Stimulated activated CD8-positive, alpha-beta memory T cell treated with anti-CD3 and anti-CD28 coated beads, Interleukin-12 subunit alpha, Interleukin-12 subunit beta, amount 100 ng/mL, for 4 hours (primary cell): ENCODE measurements around the gene F8.

Experiments
- DNase-seq: peaks from one replicate; pipeline ENCODE4 v3.0.0-alpha.2; 2020; ENCODE audit warnings: low read depth

Gene F8

DNA sequence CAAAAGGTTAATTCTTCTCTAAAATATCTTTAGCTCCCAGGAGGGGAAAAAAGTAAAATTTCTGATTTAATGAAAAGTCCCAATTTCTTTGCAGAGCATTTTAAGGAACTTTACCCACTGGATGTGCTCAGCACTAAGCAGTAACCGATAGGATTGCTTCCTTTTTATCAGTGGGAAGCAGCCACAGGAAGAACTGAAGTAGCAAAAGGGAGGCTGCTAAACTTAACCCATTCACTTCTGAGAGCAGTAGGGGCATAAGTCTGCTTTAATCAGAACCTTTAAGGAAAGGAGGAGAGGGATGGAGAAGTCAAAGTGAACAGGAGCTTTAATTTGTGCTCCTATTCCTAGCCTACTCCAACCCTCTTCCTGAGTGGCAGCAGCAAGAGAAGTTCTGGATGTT is at the start of gene F8:
Gene F8, minus strand, starts transcription at position 139 of the 400 bp plus-strand sequence. CDS start 171 bp downstream, outside the sequence.
- DNase-seq = no peak

- DNase-seq = no peak
Observed at GRCh38 chrX:155071694-155072280, 49.3 kb upstream of the F8 start.

GRCh38 chrX:155070975-155071693 is 48.6 kb upstream of the F8 start, which contains the start of the genes BRCC3, CMC4 and MTCP1:
BRCC3 (plus strand) TSS chrX:155071508; CDS start chrX:155071528, 20 bp downstream.
CMC4 (minus strand) TSS chrX:155071136; CDS start chrX:155064023, 7,113 bp downstream.
MTCP1 (minus strand) TSS chrX:155071136; CDS start chrX:155066010, 5,126 bp downstream.
- DNase-seq = peak; percentile 67

DNA sequence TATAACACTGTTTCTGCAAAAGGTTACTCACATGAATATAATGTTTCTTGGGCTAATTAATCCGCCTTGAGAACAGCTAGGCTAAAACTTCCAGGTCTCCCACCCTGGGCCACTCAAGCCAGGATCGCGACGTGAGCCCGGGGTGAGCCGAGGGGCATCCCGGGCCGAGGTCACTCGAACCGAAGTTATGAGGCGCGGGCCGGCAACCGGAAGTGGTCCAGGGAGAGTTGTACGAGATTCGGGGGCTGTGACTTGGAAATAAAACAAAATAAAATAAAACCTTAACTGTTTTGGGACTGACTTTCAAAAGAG is 48.1 kb upstream of the F8 start:
- no peak for DNase-seq

DNA sequence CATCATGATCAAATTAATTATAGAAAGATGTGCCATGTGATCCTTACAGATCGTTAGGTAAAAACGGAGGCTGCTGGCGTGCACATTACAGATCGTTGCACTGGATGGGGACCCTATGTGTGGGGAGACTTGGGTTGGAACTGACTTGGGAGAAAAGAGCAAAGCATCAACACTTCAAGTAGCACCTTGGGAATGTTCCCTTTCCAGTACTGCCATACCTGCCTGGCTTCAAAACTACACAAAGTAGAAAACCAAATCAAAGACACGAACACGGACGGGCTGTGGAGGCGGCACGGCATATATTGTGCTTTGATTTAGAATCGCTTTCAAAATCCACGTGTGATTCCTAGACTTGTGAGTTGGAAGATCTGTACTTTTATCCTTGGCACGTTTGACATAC is 47.5 kb upstream of the F8 start:
- no peak for DNase-seq

DNA sequence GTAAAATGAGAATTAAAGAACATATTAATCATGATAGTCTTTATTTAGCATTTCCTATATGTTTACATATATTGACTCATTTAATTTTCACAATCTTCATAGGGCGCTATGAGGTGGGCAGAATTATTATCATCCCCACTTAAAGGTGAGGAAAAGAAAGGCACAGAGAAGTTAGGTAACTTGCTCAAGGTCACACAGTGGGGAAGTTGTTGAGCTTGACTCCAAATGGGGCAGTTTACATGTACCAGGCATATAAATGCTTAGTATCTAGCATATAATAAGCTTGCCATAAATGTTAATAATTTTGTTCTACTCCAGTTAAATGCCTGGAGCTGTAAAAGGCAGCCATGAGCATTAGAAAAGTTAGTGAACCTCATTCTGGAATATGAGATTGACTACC is 46.9 kb upstream of the F8 start:
- DNase-seq = no peak

- DNase-seq = no peak
Observed at GRCh38 chrX:155068165-155068564, 45.6 kb upstream of the F8 start.

DNA sequence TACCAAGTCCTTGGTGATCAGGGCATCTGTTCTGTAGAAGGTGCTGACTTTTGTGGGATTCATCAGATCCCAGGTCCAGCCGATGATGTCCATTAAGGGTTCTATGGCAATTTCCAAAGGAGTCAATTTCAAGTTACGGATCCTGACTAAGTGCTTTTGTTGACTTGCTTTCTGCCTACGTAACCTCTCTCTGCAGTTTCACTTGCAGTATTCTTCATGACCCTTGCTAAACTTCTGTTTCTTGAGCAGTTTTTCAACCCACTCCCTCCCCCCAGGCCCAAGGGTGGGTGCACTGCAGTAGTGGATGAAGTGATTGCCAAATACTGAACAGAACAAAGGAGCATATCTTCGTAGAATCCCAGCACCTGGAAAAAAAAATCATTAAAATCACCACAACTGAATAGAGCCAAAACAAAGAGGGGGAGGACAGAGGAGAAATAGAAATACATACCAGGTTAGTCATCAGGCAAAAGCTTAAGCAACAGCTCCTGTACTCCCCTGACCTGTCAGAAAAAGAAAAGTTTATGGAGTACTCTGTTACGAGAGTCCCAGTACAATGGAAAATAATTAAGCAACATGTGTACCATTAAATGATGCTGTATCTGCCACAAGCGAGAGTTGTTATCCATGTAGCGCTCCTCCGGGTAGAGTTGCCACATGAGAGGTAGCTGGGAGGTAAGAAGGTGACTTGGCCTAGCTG is 42.7 kb upstream of the F8 start:
- DNase-seq = no peak

DNA sequence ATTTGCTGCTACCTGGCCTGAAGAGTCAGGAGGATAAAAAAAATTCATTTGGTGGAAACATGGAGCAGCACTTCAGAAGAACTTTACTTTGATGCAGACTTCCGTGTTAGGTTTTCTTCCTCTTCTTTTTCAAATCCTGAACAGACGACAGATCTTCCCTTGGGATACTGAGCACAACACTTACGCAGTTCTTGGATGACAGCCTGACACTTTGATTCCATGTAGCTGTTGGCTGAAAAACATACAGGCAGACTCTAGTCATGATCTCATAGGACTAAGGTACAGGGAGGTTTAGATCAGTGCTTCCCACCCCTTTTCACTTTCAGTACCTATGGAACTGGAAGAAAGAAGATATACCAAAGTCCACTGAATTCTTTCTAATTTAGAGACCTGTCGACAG is 39.2 kb upstream of the F8 start:
- no peak for DNase-seq

- peak; percentile 11 for DNase-seq
Observed at GRCh38 chrX:155056877-155057792, 34.6 kb upstream of the F8 start.

- DNase-seq = no peak
Observed at GRCh38 chrX:155056471-155056870, 33.9 kb upstream of the F8 start.

DNA sequence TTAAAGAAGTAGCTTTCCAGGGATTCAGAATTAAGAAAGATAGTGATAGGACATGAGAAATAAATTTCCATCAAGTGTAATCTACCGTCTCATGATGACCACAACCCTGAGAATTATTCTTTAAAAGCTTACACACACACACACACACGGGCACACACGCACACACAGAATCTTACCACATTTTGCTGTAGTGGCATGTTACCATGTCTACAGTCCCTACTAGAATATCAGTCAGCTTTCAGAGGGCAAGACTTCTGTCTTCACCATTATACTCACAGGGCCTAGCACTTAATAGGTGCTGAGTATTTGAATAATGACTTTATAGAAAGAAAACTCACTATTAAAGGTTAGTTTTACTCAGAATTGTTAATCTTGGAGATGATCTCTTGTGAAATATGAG is 33.0 kb upstream of the F8 start:
- no peak for DNase-seq

- DNase-seq = no peak
Observed at GRCh38 chrX:155054255-155054654, 31.7 kb upstream of the F8 start.

- DNase-seq = no peak
Observed at GRCh38 chrX:155053656-155054055, 31.1 kb upstream of the F8 start.

- no peak for DNase-seq
Observed at GRCh38 chrX:155052738-155053498, 30.4 kb upstream of the F8 start.

DNA sequence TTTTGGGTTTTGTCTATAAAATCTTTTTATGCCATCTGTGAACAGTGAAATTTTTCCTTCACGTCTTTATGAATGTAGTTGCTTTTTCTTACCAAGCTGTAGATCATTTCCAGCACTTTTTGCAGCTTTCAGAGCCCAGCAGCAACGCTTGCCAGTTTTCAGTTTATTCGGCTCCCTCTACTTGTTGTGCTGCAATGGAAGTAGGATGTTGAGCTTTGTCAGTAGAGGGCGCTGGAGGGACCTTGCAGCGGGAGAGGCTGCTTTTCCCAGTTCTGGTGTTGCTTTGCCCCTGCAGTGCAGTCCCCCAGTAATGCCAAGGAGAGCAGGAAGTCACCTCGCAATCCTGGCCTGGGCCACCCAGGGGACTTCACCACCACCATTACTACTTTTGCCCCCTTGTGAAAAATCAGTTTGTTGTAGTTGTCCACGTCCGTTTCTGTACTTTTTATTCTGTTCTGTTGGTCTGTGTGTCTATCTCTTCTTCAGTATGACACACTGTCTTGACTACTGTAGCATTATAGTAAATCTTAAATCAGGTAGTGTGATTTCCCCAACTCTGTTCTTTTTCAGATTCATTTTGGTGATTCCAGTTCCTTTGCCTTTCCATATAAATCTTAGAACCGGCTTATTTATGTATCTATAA is 26.6 kb upstream of the F8 start:
- DNase-seq = no peak

GRCh38 chrX:155046811-155047528 is 24.4 kb upstream of the F8 start:
- DNase-seq = no peak

GRCh38 chrX:155046129-155046810 is 23.7 kb upstream of the F8 start:
- DNase-seq = no peak

GRCh38 chrX:155035688-155036087 is 13.2 kb upstream of the F8 start:
- no peak for DNase-seq

DNA sequence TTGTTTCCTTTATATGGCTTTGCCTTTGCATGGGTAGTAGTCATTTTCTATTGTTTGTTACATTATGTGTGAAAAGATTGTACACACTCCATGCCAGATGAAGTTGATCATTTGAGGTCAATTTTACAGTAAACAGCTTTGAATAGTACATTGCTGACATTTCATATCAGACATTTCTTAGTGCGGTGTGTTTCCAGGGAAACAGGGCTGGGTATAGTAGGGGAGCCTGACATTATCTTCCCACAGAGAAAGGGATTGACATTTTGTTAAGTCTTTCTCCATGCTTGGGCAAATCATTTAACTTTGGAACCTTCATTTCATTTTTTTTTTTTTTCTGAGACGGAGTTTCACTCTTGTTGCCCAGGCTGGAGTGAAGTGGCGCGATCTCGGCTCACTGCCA is 9.1 kb upstream of the F8 start:
- DNase-seq = no peak
